OCI-LY7 (cell line): ENCODE measurements around the gene CCDC74A. TPM values are rescaled to one million over a fixed set of nuclear protein-coding genes. Genes with fewer than 3 reads are reported as not detected.
"Not testable (repeated sequence)": the region's sequence is repeated elsewhere in the genome, so short reads cannot be mapped to it uniquely, and the experiment has no call there.

Experiments used
- BruUV-seq: library from RNA; stranded (reverse); fragments of 400-500 nt; replicated peaks from 2 replicates; lab custom pipeline; 2021; lab: Mats Ljungman, UMichigan
- CTCF ChIA-PET: fragments of 300-600 bp; sonication (Branson Sonifier 250); formaldehyde crosslinking; loops from one replicate; lab custom pipeline; 2022; ENCODE audit warnings: antibody characterized with exemption; ENCODE audit not compliant: unreplicated experiment; lab: Charles Lee
- POLR2A ChIA-PET: fragments of 300-600 bp; sonication (Branson Sonifier 250); formaldehyde crosslinking; loops from one replicate; lab custom pipeline; 2022; ENCODE audit warnings: antibody characterized with exemption; lab: Charles Lee
- DNase-seq: peaks from one replicate; pipeline ENCODE4 v3.0.0-alpha.2; 2015; ENCODE audit warnings: low spot score
- H2AFZ ChIP-seq: fragments of 200-600 bp; sonication (generic), shearing (Covaris generic); 2 replicates; pipeline ENCODE4 v1.6.1; 2014; ENCODE audit warnings: mild to moderate bottlenecking, antibody characterized with exemption, low read length, moderate library complexity
- H3K27ac ChIP-seq: fragments of 200-600 bp; sonication (generic); 2 replicates; pipeline ENCODE4 v1.5.1; 2014; ENCODE audit warnings: mixed run types, low read depth, mild to moderate bottlenecking, moderate library complexity, low read length, inconsistent platforms; ENCODE audit not compliant: poor library complexity, severe bottlenecking
- H3K36me3 ChIP-seq: fragments of 200-600 bp; sonication (generic); 2 replicates; pipeline ENCODE4 v1.6.1; 2014; ENCODE audit warnings: mild to moderate bottlenecking, antibody characterized with exemption, low read length, moderate library complexity, mixed read lengths; ENCODE audit not compliant: insufficient read depth
- H3K4me1 ChIP-seq: fragments of 200-600 bp; sonication (generic); 2 replicates; pipeline ENCODE4 v1.5.1; 2014; ENCODE audit warnings: mild to moderate bottlenecking, low read length; ENCODE audit not compliant: insufficient read depth, poor library complexity, severe bottlenecking
- H3K4me2 ChIP-seq: fragments of 200-600 bp; sonication (generic); 2 replicates; pipeline ENCODE4 v1.6.1; 2014; ENCODE audit warnings: mild to moderate bottlenecking, low read length
- H3K4me3 ChIP-seq: fragments of 200-600 bp; sonication (generic); 2 replicates; pipeline ENCODE4 v1.5.1; 2014; ENCODE audit warnings: mild to moderate bottlenecking, low read depth, low read length; ENCODE audit not compliant: poor library complexity, severe bottlenecking
- H3K79me2 ChIP-seq: fragments of 200-600 bp; sonication (generic); 2 replicates; pipeline ENCODE4 v1.6.1; 2016; ENCODE audit warnings: low read depth, mild to moderate bottlenecking, low read length, moderate library complexity, mixed read lengths; ENCODE audit not compliant: insufficient read depth
- H3K9me2 ChIP-seq: fragments of 200-600 bp; sonication (generic); 2 replicates; pipeline ENCODE4 v1.6.1; 2016; ENCODE audit warnings: mild to moderate bottlenecking, low read length, mixed read lengths; ENCODE audit not compliant: insufficient read depth
- H3K9me3 ChIP-seq: fragments of 200-600 bp; sonication (generic); 2 replicates; pipeline ENCODE4 v1.6.1; 2014; ENCODE audit warnings: mild to moderate bottlenecking, mixed run types, low read length, mixed read lengths
- H4K20me1 ChIP-seq: fragments of 200-600 bp; sonication (generic); 2 replicates; pipeline ENCODE4 v1.6.1; 2014; ENCODE audit warnings: mild to moderate bottlenecking, antibody characterized with exemption, low read length, moderate library complexity, mixed read lengths; ENCODE audit not compliant: insufficient read depth
- EZH2phosphoT487 ChIP-seq: fragments of 200-600 bp; sonication (generic); IDR thresholded peaks from 2 replicates; pipeline ENCODE4 v1.6.1; 2018; ENCODE audit warnings: low read depth, borderline replicate concordance, mild to moderate bottlenecking, mixed run types, antibody characterized with exemption, low read length, moderate library complexity, mixed read lengths
- intact Hi-C: fragments of 100-400 bp; cut with micrococcal nuclease; formaldehyde crosslinking; loops from one replicate; pipeline ENCODE4 v1.10.0; 2022; ENCODE audit not compliant: unreplicated experiment
- total RNA-seq, 2 experiments: library from RNA; depleted of rRNA in 1 of 2; stranded (reverse); fragments of >200 nt in 1 of 2; shearing (Covaris generic) in 1 of 2; gene quantifications; 2 replicates each; pipeline ENCODE4 v1.2.3, GENCODE V29; 2014 to 2022
- TF ChIP-seq, protein P1 (sequence below): fragments of 200-600 bp; sonication (generic); conservative IDR thresholded peaks from 2 replicates; pipeline ENCODE4 v1.5.1; 2014; ENCODE audit warnings: mild to moderate bottlenecking, antibody characterized with exemption, low read length, moderate library complexity, mixed read lengths

CCDC74A gene
- total RNA-seq, 2 experiments from 2014 or later: 27.1 to 57.4 TPM

DNA sequence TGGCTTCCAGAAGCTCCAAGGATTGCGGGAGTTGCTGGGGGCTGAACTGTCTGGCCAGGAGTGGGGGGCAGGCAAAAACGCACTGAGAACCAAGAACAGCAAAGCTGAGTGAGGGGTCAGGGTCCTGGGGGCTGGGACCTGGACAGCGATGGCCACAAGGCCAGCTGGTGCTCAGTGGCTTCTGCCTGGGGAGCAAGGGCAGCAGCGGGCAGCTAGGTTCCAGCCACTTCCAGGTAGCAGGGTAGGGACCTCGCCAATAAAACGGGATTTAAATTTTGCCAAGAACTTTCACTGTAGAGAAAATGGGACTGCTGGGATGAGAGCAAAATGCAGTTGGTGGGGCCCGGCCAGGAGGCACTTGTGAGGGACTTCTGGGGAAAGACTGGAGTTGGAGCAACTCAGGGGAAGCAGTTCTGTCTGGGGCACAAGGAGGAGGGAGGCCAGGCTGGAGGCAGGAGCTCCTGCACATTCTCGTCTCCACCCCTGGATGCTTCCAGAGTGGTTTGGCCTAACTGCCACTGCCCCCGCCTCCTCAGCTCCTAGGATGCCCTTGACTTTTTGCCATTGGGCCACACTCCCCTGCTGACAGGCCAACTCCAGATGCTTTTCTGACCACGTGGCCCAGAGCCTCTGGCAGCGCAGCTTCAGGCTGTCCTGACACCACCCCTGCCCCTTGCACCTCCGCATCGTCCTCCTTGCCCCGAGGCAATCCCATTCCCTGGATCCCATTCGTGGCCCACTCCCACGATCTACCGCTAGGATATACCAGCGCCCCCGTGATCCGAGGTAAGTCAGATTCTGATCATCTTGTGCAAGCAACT is 5.5 kb upstream of the CCDC74A start:
- H4K20me1 ChIP-seq: no peaks in the 10 kb centered on the region
- no peaks in the 10 kb centered on the region for H3K79me2 ChIP-seq
- peaks cover 42% of the 10 kb centered on the region for H3K36me3 ChIP-seq
- H3K4me1 ChIP-seq: peaks cover 11% of the 10 kb centered on the region
- POLR2A ChIA-PET: interaction anchor here (0.6 kb wide), 1 partner anchor 34 kb away, joined by 3 read pairs; no protein-coding TSS in a partner anchor
- no peak overlapping the region for H3K4me2 ChIP-seq
- intact Hi-C loops: loop anchor here (10.0 kb wide), 1 partner anchor 153 kb away; no protein-coding TSS in a partner anchor
- BruUV-seq: no TSS peak
- no peak overlapping the region for H2AFZ ChIP-seq
- H3K27ac ChIP-seq: no peak overlapping the region
- no peak overlapping the region for H3K4me3 ChIP-seq
- CTCF ChIA-PET: no interaction called here
- no peaks in the 10 kb centered on the region for H3K9me3 ChIP-seq
- no peaks in the 10 kb centered on the region for H3K9me2 ChIP-seq
- TF ChIP-seq, protein P1, sequence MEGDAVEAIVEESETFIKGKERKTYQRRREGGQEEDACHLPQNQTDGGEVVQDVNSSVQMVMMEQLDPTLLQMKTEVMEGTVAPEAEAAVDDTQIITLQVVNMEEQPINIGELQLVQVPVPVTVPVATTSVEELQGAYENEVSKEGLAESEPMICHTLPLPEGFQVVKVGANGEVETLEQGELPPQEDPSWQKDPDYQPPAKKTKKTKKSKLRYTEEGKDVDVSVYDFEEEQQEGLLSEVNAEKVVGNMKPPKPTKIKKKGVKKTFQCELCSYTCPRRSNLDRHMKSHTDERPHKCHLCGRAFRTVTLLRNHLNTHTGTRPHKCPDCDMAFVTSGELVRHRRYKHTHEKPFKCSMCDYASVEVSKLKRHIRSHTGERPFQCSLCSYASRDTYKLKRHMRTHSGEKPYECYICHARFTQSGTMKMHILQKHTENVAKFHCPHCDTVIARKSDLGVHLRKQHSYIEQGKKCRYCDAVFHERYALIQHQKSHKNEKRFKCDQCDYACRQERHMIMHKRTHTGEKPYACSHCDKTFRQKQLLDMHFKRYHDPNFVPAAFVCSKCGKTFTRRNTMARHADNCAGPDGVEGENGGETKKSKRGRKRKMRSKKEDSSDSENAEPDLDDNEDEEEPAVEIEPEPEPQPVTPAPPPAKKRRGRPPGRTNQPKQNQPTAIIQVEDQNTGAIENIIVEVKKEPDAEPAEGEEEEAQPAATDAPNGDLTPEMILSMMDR: no peak
- no peak for TF ChIP-seq EZH2phosphoT487
- DNase-seq: no peak

DNA sequence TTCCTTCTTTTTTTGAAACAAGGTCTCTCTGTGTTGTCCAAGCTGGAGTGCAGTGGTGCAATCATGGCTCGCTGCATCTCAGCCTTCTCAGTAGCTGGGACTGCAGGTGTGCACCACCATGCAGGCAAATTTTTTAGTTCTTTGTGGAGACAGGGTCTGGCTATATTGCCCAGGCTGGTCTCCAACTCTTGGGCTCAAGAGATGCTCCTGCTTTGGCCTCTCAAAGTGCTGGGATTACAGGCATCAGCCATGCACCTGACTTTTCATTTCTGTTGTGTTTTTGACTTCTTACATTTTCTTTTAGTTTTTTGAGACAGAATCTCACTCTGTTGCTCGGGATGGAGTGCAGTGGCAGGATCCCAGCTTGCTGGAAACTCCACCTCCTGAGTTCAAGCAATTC is 2.4 kb upstream of the CCDC74A start:
- H4K20me1 ChIP-seq, H3K9me2 ChIP-seq, BruUV-seq, DNase-seq, H3K4me3 ChIP-seq, CTCF ChIA-PET, H3K9me3 ChIP-seq, H3K27ac ChIP-seq, H2AFZ ChIP-seq, H3K79me2 ChIP-seq, H3K4me2 ChIP-seq: not testable (repeated sequence)
- POLR2A ChIA-PET: interaction anchor here (0.7 kb wide), 1 partner anchor 55 kb away, joined by 5 read pairs; no protein-coding TSS in a partner anchor
- intact Hi-C loops: loop anchor here (5.0 to 10.0 kb wide), 2 partner anchors 62 to 150 kb away; no protein-coding TSS in a partner anchor
- H3K36me3 ChIP-seq: peaks cover 15% of the 10 kb centered on the region
- H3K4me1 ChIP-seq: peaks cover 21% of the 10 kb centered on the region

DNA sequence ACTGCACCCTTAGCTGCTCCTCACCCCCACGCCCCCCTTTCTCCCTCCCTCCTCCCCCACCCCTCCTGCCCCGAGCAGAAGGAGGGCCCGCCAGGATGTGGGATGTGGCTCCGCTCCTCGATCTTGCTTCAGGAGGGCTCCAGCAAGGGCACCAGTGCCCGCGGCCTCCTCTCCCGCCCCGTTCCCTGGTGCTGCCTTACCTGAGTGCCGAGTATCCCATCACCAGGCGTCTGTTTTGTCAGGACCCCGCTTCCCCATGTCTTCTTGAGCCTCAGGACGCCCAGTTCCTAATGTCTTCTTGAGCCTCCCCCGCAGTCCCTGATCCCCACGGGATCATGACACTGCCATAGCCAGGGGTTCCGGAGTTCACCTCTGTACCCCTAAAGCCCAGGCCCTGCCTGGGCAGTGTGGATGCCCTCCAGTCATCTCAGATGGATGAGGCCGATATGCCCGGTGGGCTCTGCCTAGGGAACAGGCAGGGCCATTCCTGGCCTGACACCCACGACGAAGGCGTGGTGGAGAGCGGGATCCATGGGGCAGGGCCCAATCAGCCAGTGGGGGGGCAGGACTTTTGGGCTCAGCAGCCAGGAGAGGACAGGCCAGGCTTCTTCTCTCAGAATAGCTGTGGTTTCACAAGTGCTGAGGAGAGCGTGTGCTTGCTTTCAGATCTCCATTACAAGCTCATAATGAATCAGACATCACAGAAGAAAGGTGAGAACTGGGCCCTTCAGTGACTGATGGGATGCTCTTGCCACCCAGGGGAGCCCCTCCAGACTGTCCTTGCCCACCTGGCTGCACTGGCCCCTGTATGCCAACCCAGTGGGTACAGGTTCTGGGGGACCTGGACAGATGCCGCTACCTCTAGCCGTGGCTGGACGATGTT is 1.5 kb downstream of the CCDC74A start:
- Histone ChIP-seq H3K4me1 (peaks cover 18% of the 10 kb centered on the region), H3K4me3 (peak overlapping the region; percentile 67), H3K4me2 (peak overlapping the region; percentile 67)
- H3K79me2 ChIP-seq, H3K9me3 ChIP-seq, BruUV-seq, H4K20me1 ChIP-seq, H3K9me2 ChIP-seq, H3K27ac ChIP-seq, H2AFZ ChIP-seq, H3K36me3 ChIP-seq: not testable (repeated sequence)
- ChIA-PET POLR2A (interaction anchor here (0.6 to 1.0 kb wide), 3 partner anchors 49 to 383 kb away, joined by 3 to 5 read pairs (median 3); no protein-coding TSS in a partner anchor), CTCF (interaction anchor here (1.0 to 1.2 kb wide), 2 partner anchors 35 to 143 kb away, joined by 3 read pairs; no protein-coding TSS in a partner anchor)
- intact Hi-C loops: loop anchor here (5.0 to 10.0 kb wide), 2 partner anchors 58 to 146 kb away; no protein-coding TSS in a partner anchor
- DNase-seq: peak; percentile 18

GRCh38 chr2:131529864-131530445 is 2.3 kb downstream of the CCDC74A start:
- H3K79me2 ChIP-seq, BruUV-seq, CTCF ChIA-PET, H3K36me3 ChIP-seq, H3K4me3 ChIP-seq, H3K27ac ChIP-seq, POLR2A ChIA-PET, H3K9me2 ChIP-seq, H4K20me1 ChIP-seq, H3K9me3 ChIP-seq, DNase-seq, H2AFZ ChIP-seq: not testable (repeated sequence)
- intact Hi-C loops: loop anchor here (5.0 to 10.0 kb wide), 2 partner anchors 57 to 145 kb away; no protein-coding TSS in a partner anchor
- Histone ChIP-seq H3K4me1 (peaks cover 16% of the 10 kb centered on the region), H3K4me2 (peak overlapping the region; percentile 67; the same call in 1 of the 2 replicates)
